Smooth muscle cell of the brain vasculature (primary cell): ENCODE data around the gene NLN.
"Not testable (repeated sequence)": the region's sequence is repeated elsewhere in the genome, so short reads cannot be mapped to it uniquely, and the experiment has no call there.

Experiments
- DNase-seq: peaks from one replicate; pipeline ENCODE4 v3.0.0-alpha.2; 2012; ENCODE audit warnings: low read depth, low spot score

Gene NLN

GRCh38 chr5:65772963-65773362 is 51.0 kb downstream of the NLN start:
- not testable (repeated sequence) for DNase-seq

GRCh38 chr5:65774346-65774745 is 52.3 kb downstream of the NLN start:
- peak; percentile 15 for DNase-seq

GRCh38 chr5:65775476-65775875 is 53.5 kb downstream of the NLN start:
- no peak for DNase-seq

- DNase-seq, result no peak
These were observed 54.6 kb downstream of the NLN start for GRCh38 chr5:65776441-65777141.

- DNase-seq, result no peak
These were observed 56.1 kb downstream of the NLN start for GRCh38 chr5:65778126-65778525.

- DNase-seq, result no peak
These were observed 57.6 kb downstream of the NLN start for GRCh38 chr5:65779643-65780042.

GRCh38 chr5:65788296-65788695 is 66.3 kb downstream of the NLN start:
- DNase-seq, result not testable (repeated sequence)

- no peak for DNase-seq
These were observed 68.6 kb downstream of the NLN start for GRCh38 chr5:65790371-65791163.

GRCh38 chr5:65791712-65792673 is 70.0 kb downstream of the NLN start:
- no peak for DNase-seq

- no peak for DNase-seq
These were observed 74.3 kb downstream of the NLN start for GRCh38 chr5:65796269-65796668.

- DNase-seq, result no peak
These were observed 74.8 kb downstream of the NLN start for GRCh38 chr5:65796751-65797316.

GRCh38 chr5:65797481-65797880 is 75.5 kb downstream of the NLN start:
- DNase-seq, result no peak

- no peak for DNase-seq
These were observed 77.9 kb downstream of the NLN start for GRCh38 chr5:65799857-65800256.

GRCh38 chr5:65800775-65801174 is 78.8 kb downstream of the NLN start:
- DNase-seq, result no peak

GRCh38 chr5:65801352-65801783 is 79.4 kb downstream of the NLN start:
- DNase-seq, result no peak

GRCh38 chr5:65802080-65802479 is 80.1 kb downstream of the NLN start:
- DNase-seq, result no peak

GRCh38 chr5:65802820-65803219 is 80.8 kb downstream of the NLN start:
- DNase-seq, result no peak

GRCh38 chr5:65803699-65804391 is 81.8 kb downstream of the NLN start:
- no peak for DNase-seq

- no peak for DNase-seq
These were observed 83.1 kb downstream of the NLN start for GRCh38 chr5:65805089-65805488.

GRCh38 chr5:65807494-65807893 is 85.5 kb downstream of the NLN start:
- DNase-seq, result not testable (repeated sequence)

- no peak for DNase-seq
These were observed 86.3 kb downstream of the NLN start for GRCh38 chr5:65808251-65808741.
